RWPE2 (cell line): ENCODE data around the gene C1QTNF4.

Experiments
- ATAC-seq: fragments of 200-7000 bp; cut with Tn5 transposase; 3 replicates; pipeline ENCODE4 v1.9.1; 2021; ENCODE audit warnings: low read depth
- DNase-seq: peaks from one replicate; pipeline ENCODE4 v3.0.0-alpha.2; 2020; ENCODE audit warnings: low spot score
- H3K27ac ChIP-seq: fragments of 450-650 bp; 2 replicates; pipeline ENCODE4 v1.5.1; 2017; ENCODE audit warnings: mild to moderate bottlenecking; ENCODE audit not compliant: poor library complexity, severe bottlenecking
- H3K27me3 ChIP-seq: fragments of 250-450 bp; sonication (Bioruptor Pico); 2 replicates; pipeline ENCODE4 v1.5.1; 2021; ENCODE audit warnings: mild to moderate bottlenecking, moderate library complexity; ENCODE audit not compliant: insufficient read depth, poor library complexity, severe bottlenecking
- H3K36me3 ChIP-seq: fragments of 250-450 bp; sonication (Bioruptor Pico); 2 replicates; pipeline ENCODE4 v1.5.1; 2020; ENCODE audit warnings: low read depth, mild to moderate bottlenecking, moderate library complexity
- H3K4me1 ChIP-seq: fragments of 250-450 bp; sonication (Bioruptor Pico); 2 replicates; pipeline ENCODE4 v1.5.1; 2021; ENCODE audit warnings: mild to moderate bottlenecking, moderate library complexity; ENCODE audit not compliant: insufficient read depth, poor library complexity, severe bottlenecking
- H3K4me3 ChIP-seq: fragments of 250-450 bp; sonication (Bioruptor Pico); 2 replicates; pipeline ENCODE4 v1.5.1; 2021; ENCODE audit warnings: mild to moderate bottlenecking, moderate library complexity; ENCODE audit not compliant: severe bottlenecking
- H3K9me3 ChIP-seq: fragments of 250-450 bp; sonication (Bioruptor Pico); 2 replicates; pipeline ENCODE4 v1.5.1; 2021; ENCODE audit warnings: mild to moderate bottlenecking, moderate library complexity; ENCODE audit not compliant: severe bottlenecking
- CTCF ChIP-seq: fragments of 450-650 bp; IDR thresholded peaks from one replicate; pipeline ENCODE4 v1.5.1; 2017; ENCODE audit warnings: mild to moderate bottlenecking, moderate library complexity; ENCODE audit not compliant: poor library complexity, severe bottlenecking

C1QTNF4 gene

GRCh38 chr11:47553406-47553743 lies 40.8 kb downstream of the C1QTNF4 start:
- Histone ChIP-seq H3K4me1 (peaks cover 16% of the 10 kb centered on the region), H3K9me3 (no peaks in the 10 kb centered on the region), H3K27me3 (no peaks in the 10 kb centered on the region), H3K4me3 (peak overlapping the region; percentile 75), H3K36me3 (peaks cover 27% of the 10 kb centered on the region), H3K27ac (peak overlapping the region; percentile 82)
- no peak for DNase-seq
- peak; percentile 50 for ATAC-seq
- TF ChIP-seq CTCF: peak; percentile 79

GRCh38 chr11:47552566-47553405 lies 41.4 kb downstream of the C1QTNF4 start, which contains the start of gene CELF1:
Gene CELF1 (minus strand): TSS chr11:47553132. CDS start chr11:47499523, 53,609 bp downstream.
- H3K9me3 ChIP-seq: no peaks in the 10 kb centered on the region
- H3K4me1 ChIP-seq: peaks cover 21% of the 10 kb centered on the region
- peak; percentile 98 for TF ChIP-seq CTCF
- peaks cover 32% of the 10 kb centered on the region for H3K36me3 ChIP-seq
- DNase-seq (peak; percentile 90), ATAC-seq (peak; percentile 91)
- H3K27me3 ChIP-seq: no peaks in the 10 kb centered on the region
- peak within 1 kb of the TSS; percentile 82 for H3K27ac ChIP-seq
- peak within 1 kb of the TSS; percentile 75 for H3K4me3 ChIP-seq

- peaks cover 28% of the 10 kb centered on the region for H3K4me1 ChIP-seq
- H3K4me3 ChIP-seq: peak overlapping the region; percentile 75
- H3K36me3 ChIP-seq: peaks cover 34% of the 10 kb centered on the region
- ATAC-seq (peak; percentile 13; the same call in 1 of the 3 replicates), DNase-seq (no peak)
- peak overlapping the region; percentile 82 for H3K27ac ChIP-seq
- H3K27me3 ChIP-seq: no peaks in the 10 kb centered on the region
- no peaks in the 10 kb centered on the region for H3K9me3 ChIP-seq
- no peak for TF ChIP-seq CTCF
Measured at GRCh38 chr11:47552056-47552565, 42.1 kb downstream of the C1QTNF4 start.

GRCh38 chr11:47551086-47551485 lies 43.1 kb downstream of the C1QTNF4 start:
- peak; percentile 35 for TF ChIP-seq CTCF
- peaks cover 30% of the 10 kb centered on the region for H3K4me1 ChIP-seq
- no peaks in the 10 kb centered on the region for H3K27me3 ChIP-seq
- H3K27ac ChIP-seq: peak overlapping the region; percentile 82
- DNase-seq (no peak), ATAC-seq (no peak)
- peak overlapping the region; percentile 75 for H3K4me3 ChIP-seq
- peaks cover 41% of the 10 kb centered on the region for H3K36me3 ChIP-seq
- H3K9me3 ChIP-seq: no peaks in the 10 kb centered on the region
